Measurements from ENCODE around the gene GPRASP2. TPM values are rescaled to one million over a fixed set of nuclear protein-coding genes. Genes with fewer than 3 reads are reported as not detected.
"Not testable (repeated sequence)": the region's sequence is repeated elsewhere in the genome, so short reads cannot be mapped to it uniquely, and the experiment has no call there.

Gene GPRASP2
- total RNA-seq, 3 donors from 2014 or later: 0.33 to 0.61 (median 0.42) TPM

DNA sequence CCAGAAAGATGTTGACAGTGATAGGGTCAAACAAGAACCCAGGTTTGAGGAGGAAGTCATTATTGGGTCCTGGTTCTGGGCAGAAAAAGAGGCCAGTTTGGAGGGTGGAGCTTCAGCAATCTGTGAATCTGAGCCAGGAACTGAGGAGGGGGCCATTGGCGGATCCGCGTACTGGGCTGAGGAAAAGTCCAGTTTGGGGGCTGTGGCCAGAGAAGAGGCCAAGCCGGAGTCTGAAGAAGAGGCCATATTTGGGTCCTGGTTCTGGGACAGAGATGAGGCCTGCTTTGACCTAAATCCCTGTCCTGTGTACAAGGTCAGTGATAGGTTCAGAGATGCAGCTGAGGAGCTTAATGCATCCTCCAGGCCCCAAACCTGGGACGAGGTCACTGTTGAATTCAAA lies 3.7 kb downstream of the GPRASP2 start:
- Mint-ChIP-seq H3K9me3 (no peaks in the 10 kb centered on the region), H3K4me1 (ENCODE audit: low read depth) (peaks cover 19% of the 10 kb centered on the region)

GRCh38 chrX:102720237-102721168 lies 8.3 kb downstream of the GPRASP2 start, which contains the start of gene GPRASP3:
Gene GPRASP3, plus strand, starts transcription at chrX:102720743. Its CDS starts 28,253 bp downstream, at chrX:102748996.
- Mint-ChIP-seq H3K4me1 (ENCODE audit: low read depth) (peaks cover 8% of the 10 kb centered on the region), H3K36me3 (ENCODE audit: insufficient read depth) (no peaks in the 10 kb centered on the region)

More for the DNA sequence above, 3.7 kb downstream of the GPRASP2 start:
- ATAC-seq: no peak
- peaks cover 13% of the 10 kb centered on the region for H3K27me3 Mint-ChIP-seq (ENCODE audit: low read depth)
- no peak for DNase-seq
- H3K36me3 Mint-ChIP-seq (ENCODE audit: insufficient read depth): no peaks in the 10 kb centered on the region
- H3K4me3 Mint-ChIP-seq: no peak overlapping the region

GRCh38 chrX:102721169-102721506 lies 8.9 kb downstream of the GPRASP2 start:
- H3K4me1 Mint-ChIP-seq (ENCODE audit: low read depth); H3K36me3 Mint-ChIP-seq (ENCODE audit: insufficient read depth); ATAC-seq; H3K27me3 Mint-ChIP-seq (ENCODE audit: low read depth); H3K9me3 Mint-ChIP-seq; DNase-seq: not testable (repeated sequence)
- peak overlapping the region; percentile 86 for H3K4me3 Mint-ChIP-seq

More at GRCh38 chrX:102720237-102721168, 8.3 kb downstream of the GPRASP2 start, which contains the start of gene GPRASP3:
- Mint-ChIP-seq H3K9me3 (no peaks in the 10 kb centered on the region), H3K4me3 (peak within 1 kb of the TSS; percentile 86), H3K27me3 (ENCODE audit: low read depth) (no peaks in the 10 kb centered on the region)
- DNase-seq (peak; percentile 53), ATAC-seq (peak; percentile 96 to 99)

DNA sequence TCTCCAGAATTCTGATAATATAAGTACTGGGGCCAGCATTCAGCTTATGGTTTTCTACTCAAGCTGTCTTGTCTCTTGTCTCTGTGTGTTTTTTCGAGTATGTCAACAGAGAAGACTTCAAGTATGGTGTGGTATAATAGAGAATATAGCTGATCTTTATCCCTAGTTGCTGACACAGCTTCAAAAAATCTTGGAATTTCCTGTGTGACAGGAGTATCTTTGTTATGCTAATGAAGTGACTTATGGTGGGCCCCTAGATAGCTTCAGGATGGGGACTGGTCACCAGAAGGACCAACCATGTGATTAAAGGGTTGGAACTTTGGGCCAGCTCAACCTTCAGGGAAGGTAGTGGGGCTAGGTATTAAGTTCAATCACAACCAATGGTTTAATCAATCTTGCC lies 11.2 kb downstream of the GPRASP2 start:
- H3K9me3 Mint-ChIP-seq: no peaks in the 10 kb centered on the region
- H3K4me1 Mint-ChIP-seq (ENCODE audit: low read depth): peaks cover 8% of the 10 kb centered on the region
- H3K36me3 Mint-ChIP-seq (ENCODE audit: insufficient read depth): peaks cover 2% of the 10 kb centered on the region
- no peaks in the 10 kb centered on the region for H3K27me3 Mint-ChIP-seq (ENCODE audit: low read depth)
- ATAC-seq (no peak), DNase-seq (no peak)
- no peak overlapping the region for H3K4me3 Mint-ChIP-seq

GRCh38 chrX:102727761-102728160 lies 15.5 kb downstream of the GPRASP2 start:
- no peak for DNase-seq
- Mint-ChIP-seq H3K36me3 (ENCODE audit: insufficient read depth) (peaks cover 2% of the 10 kb centered on the region), H3K4me1 (ENCODE audit: low read depth) (no peaks in the 10 kb centered on the region), H3K27me3 (ENCODE audit: low read depth) (no peaks in the 10 kb centered on the region), H3K9me3 (no peaks in the 10 kb centered on the region), H3K4me3 (no peak overlapping the region)
- no peak for ATAC-seq

GRCh38 chrX:102728646-102729045 lies 16.4 kb downstream of the GPRASP2 start:
- Mint-ChIP-seq H3K36me3 (ENCODE audit: insufficient read depth) (peaks cover 2% of the 10 kb centered on the region), H3K27me3 (ENCODE audit: low read depth) (no peaks in the 10 kb centered on the region), H3K4me3 (no peak overlapping the region), H3K9me3 (no peaks in the 10 kb centered on the region), H3K4me1 (ENCODE audit: low read depth) (no peaks in the 10 kb centered on the region)
- ATAC-seq (no peak), DNase-seq (no peak)

- peaks cover 2% of the 10 kb centered on the region for H3K4me1 Mint-ChIP-seq (ENCODE audit: low read depth)
- ATAC-seq (no peak), DNase-seq (no peak)
- no peaks in the 10 kb centered on the region for H3K36me3 Mint-ChIP-seq (ENCODE audit: insufficient read depth)
- H3K4me3 Mint-ChIP-seq: no peak overlapping the region
- no peaks in the 10 kb centered on the region for H3K27me3 Mint-ChIP-seq (ENCODE audit: low read depth)
- no peaks in the 10 kb centered on the region for H3K9me3 Mint-ChIP-seq
Measured at GRCh38 chrX:102739657-102740056, 27.4 kb downstream of the GPRASP2 start.

DNA sequence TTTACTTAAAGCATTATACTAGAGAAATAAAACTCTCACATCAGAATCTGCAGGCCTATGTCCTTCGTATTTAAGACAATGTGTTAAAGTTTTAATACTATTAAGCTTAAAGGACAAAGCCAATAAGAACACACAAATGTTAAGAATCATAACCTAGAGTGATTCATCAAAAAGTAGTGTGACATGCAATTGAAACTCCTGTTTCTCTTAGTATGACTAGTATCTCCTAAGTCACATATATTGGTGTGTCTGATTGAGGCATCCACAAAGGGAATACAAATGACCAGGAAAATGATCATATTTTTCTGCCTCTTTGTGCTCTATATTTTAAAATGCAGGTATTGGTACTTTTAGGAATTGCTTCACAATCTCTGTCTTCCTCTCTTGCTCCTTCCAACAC lies 32.1 kb downstream of the GPRASP2 start:
- ATAC-seq: peak; percentile 49 to 67
- H3K36me3 Mint-ChIP-seq (ENCODE audit: insufficient read depth): no peaks in the 10 kb centered on the region
- no peak overlapping the region for H3K4me3 Mint-ChIP-seq

GRCh38 chrX:102745513-102745856 lies 33.2 kb downstream of the GPRASP2 start:
- H3K9me3 Mint-ChIP-seq: no peaks in the 10 kb centered on the region
- H3K4me3 Mint-ChIP-seq: peak overlapping the region; percentile 81
- no peaks in the 10 kb centered on the region for H3K36me3 Mint-ChIP-seq (ENCODE audit: insufficient read depth)
- ATAC-seq (no peak), DNase-seq (no peak)
- no peaks in the 10 kb centered on the region for H3K27me3 Mint-ChIP-seq (ENCODE audit: low read depth)
- H3K4me1 Mint-ChIP-seq (ENCODE audit: low read depth): peaks cover 5% of the 10 kb centered on the region

More for the DNA sequence above, 32.1 kb downstream of the GPRASP2 start:
- Mint-ChIP-seq H3K9me3 (no peaks in the 10 kb centered on the region), H3K4me1 (ENCODE audit: low read depth) (peaks cover 5% of the 10 kb centered on the region), H3K27me3 (ENCODE audit: low read depth) (no peaks in the 10 kb centered on the region)
- DNase-seq: no peak

DNA sequence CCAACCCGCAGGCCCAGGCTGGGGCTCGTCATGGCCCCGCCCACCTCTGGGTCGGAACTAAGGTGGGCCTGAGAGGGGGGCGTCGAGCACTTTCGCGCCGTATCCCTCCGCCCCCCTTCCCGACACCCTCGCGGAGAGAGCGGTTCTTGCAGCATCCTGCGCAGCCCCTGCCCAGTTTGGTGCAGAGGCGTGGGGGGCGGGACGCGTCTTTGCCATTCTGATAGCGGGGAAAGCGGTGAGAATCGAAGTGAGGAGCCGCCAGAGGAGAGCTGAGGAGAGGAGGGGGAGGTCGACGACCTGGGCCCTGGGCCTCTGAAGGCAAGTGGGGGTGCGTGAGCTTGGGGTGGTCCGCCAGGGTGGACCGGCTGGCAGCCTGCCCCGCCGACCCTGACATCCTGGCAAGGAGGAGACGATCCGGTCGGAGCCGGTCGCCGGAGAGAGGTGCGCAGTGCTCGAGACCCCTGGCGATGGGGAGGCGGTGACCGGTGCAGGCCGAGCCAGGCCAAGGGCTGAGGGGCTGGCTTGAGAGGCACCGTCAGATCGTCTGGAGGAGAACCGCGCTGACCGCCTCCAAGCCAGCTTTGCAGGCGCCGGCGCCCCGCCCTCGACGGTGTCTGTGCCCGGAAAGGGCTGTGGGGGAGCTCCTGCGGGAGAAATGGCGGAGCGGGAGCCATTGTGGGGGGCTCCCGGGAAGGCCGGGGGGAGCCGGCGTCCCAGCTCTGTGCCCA lies 33.8 kb downstream of the GPRASP2 start:
- Mint-ChIP-seq H3K27me3 (ENCODE audit: low read depth) (no peaks in the 10 kb centered on the region), H3K4me3 (peak overlapping the region; percentile 81), H3K4me1 (ENCODE audit: low read depth) (peaks cover 5% of the 10 kb centered on the region), H3K36me3 (ENCODE audit: insufficient read depth) (no peaks in the 10 kb centered on the region), H3K9me3 (no peaks in the 10 kb centered on the region)
- DNase-seq (peak; percentile 12), ATAC-seq (peak; percentile 64 to 66)

DNA sequence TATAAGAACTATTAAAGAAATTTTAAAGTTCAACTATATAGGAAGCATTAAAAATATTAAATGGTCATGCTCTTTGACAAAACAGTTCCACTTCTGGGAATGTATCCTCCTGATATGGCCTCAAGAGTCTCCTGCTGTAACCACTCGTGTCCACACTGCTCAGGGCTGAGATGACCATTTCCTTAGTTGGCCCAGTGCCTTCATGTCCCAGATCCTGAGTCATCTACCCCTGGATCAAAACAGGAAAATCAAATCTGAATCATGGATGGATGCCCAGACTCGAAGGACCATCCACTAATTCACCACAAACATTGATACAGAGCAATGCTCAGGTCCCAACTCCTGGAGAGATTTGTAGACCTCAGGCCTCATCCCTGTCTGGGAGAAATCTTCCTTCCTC lies 53.0 kb downstream of the GPRASP2 start:
- ATAC-seq (no peak), DNase-seq (no peak)
- Mint-ChIP-seq H3K4me1 (ENCODE audit: low read depth) (peaks cover 9% of the 10 kb centered on the region), H3K27me3 (ENCODE audit: low read depth) (no peaks in the 10 kb centered on the region), H3K9me3 (no peaks in the 10 kb centered on the region), H3K36me3 (ENCODE audit: insufficient read depth) (no peaks in the 10 kb centered on the region), H3K4me3 (no peak overlapping the region)

DNA sequence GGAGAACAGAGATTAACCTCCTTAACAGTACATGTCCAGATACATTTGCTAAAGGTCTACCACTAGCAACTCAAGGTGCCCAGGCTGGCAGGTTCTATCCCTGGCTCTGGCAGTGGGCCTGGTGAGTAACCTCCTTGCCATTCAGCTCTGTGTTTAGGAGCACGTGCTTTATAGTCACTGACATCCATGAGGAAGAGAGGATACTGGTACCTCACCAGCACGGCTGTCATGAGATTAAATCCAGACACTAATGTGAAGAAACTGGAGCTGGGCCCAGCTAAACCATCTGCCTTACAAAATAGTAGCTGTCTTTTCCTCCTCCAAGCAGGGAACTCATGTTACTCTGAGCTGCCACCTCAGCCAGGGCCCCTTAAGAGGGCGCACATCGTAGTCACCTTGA lies 53.6 kb downstream of the GPRASP2 start:
- ATAC-seq (no peak), DNase-seq (no peak)
- H3K4me3 Mint-ChIP-seq: no peak overlapping the region
- no peaks in the 10 kb centered on the region for H3K9me3 Mint-ChIP-seq
- H3K36me3 Mint-ChIP-seq (ENCODE audit: insufficient read depth): no peaks in the 10 kb centered on the region
- H3K27me3 Mint-ChIP-seq (ENCODE audit: low read depth): no peaks in the 10 kb centered on the region
- H3K4me1 Mint-ChIP-seq (ENCODE audit: low read depth): peaks cover 11% of the 10 kb centered on the region

DNA sequence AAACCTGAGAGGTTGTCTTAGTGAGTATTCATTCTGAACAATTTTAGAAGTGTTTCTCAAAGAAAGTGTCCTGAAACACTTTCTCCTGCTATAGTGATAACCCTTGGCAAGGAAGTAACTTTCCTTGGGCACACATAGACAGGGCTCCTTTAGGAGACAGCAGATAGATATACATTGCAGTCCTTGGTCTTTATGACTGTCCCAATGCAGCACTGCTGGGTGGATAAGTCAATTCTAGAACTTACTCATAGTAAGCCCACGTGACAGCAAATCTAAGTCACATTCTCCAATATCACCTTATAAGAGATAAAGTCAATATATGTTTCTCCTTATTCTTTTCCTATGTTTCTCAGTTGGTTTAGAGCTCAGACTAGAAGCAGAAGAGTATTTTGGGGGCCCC lies 55.0 kb downstream of the GPRASP2 start:
- Mint-ChIP-seq H3K27me3 (ENCODE audit: low read depth) (no peaks in the 10 kb centered on the region), H3K9me3 (no peaks in the 10 kb centered on the region), H3K4me1 (ENCODE audit: low read depth) (peaks cover 11% of the 10 kb centered on the region), H3K4me3 (no peak overlapping the region), H3K36me3 (ENCODE audit: insufficient read depth) (no peaks in the 10 kb centered on the region)
- ATAC-seq (peak; percentile 27 to 47), DNase-seq (no peak)

Measured in activated T-cell treated with anti-CD3 and anti-CD28 coated beads, Interleukin-2, amount 50 U/mL, for 4 hours (primary cell).